ENCODE data around the gene SERINC5. TPM values are rescaled to one million over a fixed set of nuclear protein-coding genes. Genes with fewer than 3 reads are reported as not detected.

Gene SERINC5
- total RNA-seq, 1 experiment from 2014 or later, result 52.3 TPM

- Histone ChIP-seq H4K5ac (ENCODE audit: insufficient read length, low read depth, low read length) (no peak overlapping the region), H2BK120ac (ENCODE audit: low read depth, low read length, poor library complexity, severe bottlenecking) (no peak overlapping the region), H3K56ac (ENCODE audit: insufficient read length, low read depth, low read length) (no peak overlapping the region), H2BK15ac (ENCODE audit: low read depth, low read length) (no peak overlapping the region), H3K4me1 (ENCODE audit: insufficient read depth, low read length) (no peaks in the 10 kb centered on the region), H3K14ac (ENCODE audit: insufficient read depth, low read length) (no peak overlapping the region), H2AK5ac (ENCODE audit: insufficient read length, low read length) (no peak overlapping the region), H3K23ac (ENCODE audit: insufficient read length, low read depth, low read length) (no peak overlapping the region), H3K9me3 (ENCODE audit: control insufficient read depth, low read depth, low read length) (no peaks in the 10 kb centered on the region), H2BK12ac (ENCODE audit: insufficient read length, low read depth, low read length) (no peak overlapping the region), H3K9ac (ENCODE audit: extremely low read depth, insufficient read length, low read length) (no peak overlapping the region), H3K27ac (ENCODE audit: insufficient read length, low read depth, low read length) (no peak overlapping the region), H3K4ac (ENCODE audit: low read depth, low read length) (no peak overlapping the region), H3K79me1 (ENCODE audit: insufficient read depth, low read depth, low read length, poor library complexity, severe bottlenecking) (no peaks in the 10 kb centered on the region), H3T11ph (ENCODE audit: low read length) (no peak overlapping the region), H2BK20ac (ENCODE audit: low read depth, low read length, poor library complexity, severe bottlenecking) (no peak overlapping the region), H3K23me2 (ENCODE audit: insufficient read length, low read depth, low read length, poor library complexity, severe bottlenecking) (no peaks in the 10 kb centered on the region), H2AFZ (ENCODE audit: low read length) (no peak overlapping the region), H4K8ac (replicated peaks; ENCODE audit: insufficient read length, low read depth, low read length) (no peak overlapping the region), H4K20me1 (ENCODE audit: control insufficient read depth, insufficient read depth, insufficient read length) (no peaks in the 10 kb centered on the region), H3K79me2 (ENCODE audit: insufficient read depth, low read length) (no peaks in the 10 kb centered on the region), H2BK5ac (ENCODE audit: insufficient read length, low read length) (no peak overlapping the region), H3K4me2 (ENCODE audit: insufficient read depth, insufficient read length, low read length) (no peak overlapping the region), H3K18ac (ENCODE audit: insufficient read length, low read depth, low read length) (no peak overlapping the region), H3K27me3 (ENCODE audit: insufficient read depth, low read length) (no peaks in the 10 kb centered on the region), H4K91ac (ENCODE audit: insufficient read length, low read depth, low read length) (no peak overlapping the region)
- no CpG with 5 or more reads among the region's 2 CpGs for WGBS (ENCODE audit: extremely low coverage, insufficient read length, low lambda C conversion rate)
- no peak for TF ChIP-seq CTCF (conservative IDR thresholded peaks at IDR 0.05)
- H3K27me3 Mint-ChIP-seq (ENCODE audit: low read depth), result no peaks in the 10 kb centered on the region
- no peaks in the 10 kb centered on the region for H3K9me3 Mint-ChIP-seq
- no peak for DNase-seq
- no peak overlapping the region for H3K4me3 Mint-ChIP-seq
- peaks cover 19 to 67% (median 37%) of the 10 kb centered on the region in 3 experiments; a peak in 6 of 7 replicates for H3K36me3 Mint-ChIP-seq (ENCODE audit: insufficient read depth in 1 of 3, low read depth in 3 of 3)
- H3K27ac Mint-ChIP-seq, result peak overlapping the region in 2 of 3 experiments; percentile 19 to 39; a peak in 2 of 7 replicates
- H3K4me1 Mint-ChIP-seq, result peaks cover 18 to 20% of the 10 kb centered on the region in 2 experiments
Observed at GRCh38 chr5:80170117-80170535, 85.7 kb downstream of the SERINC5 start.

All from H9 (cell line).